ENCODE measurements around the gene GALC.

DNA sequence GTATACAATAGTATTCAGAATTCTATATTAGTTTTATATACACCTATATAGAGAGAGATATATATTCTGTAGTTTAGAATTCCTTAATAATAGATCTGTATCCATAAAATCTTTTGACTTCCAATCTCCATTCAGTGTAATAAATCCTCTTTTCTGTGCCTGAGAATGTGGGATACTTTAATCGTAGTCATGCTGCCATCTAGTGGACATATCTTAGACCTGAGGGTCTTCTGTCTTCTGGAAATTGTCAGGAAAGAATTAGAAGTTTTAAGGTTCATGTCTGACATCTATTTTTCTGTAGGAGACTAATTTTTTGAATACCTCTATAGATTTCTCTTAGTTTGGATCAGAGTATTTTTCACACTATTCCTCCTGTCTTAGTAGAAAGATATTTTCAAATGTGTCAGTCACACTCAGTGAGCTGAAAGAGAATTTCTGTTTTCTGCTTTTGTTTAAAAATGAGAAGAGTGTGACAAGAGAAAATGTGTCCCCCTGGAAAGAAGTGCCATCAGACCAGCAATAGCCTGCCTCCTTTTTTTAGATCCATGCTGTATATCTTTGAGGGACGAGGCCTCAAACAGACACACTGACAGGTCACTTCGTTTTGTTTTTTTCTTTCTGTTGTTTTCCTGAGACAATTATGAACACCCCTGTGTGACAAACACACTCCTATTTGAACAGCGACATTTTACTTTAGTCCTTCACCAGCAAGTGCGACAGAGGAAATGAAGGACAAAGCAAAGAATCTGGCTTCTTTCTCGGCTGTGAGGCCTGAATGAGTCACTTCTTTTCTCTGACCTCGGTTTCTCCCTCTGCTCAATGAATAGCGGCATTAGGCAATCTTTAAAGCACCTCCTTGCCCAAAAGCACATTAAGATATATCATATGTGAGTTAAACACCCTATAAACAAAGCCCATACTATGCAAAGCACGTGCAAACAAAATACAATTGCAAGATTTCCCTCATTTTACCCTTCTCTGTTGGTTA, 96.3 kb downstream of the GALC start:
- TF ChIP-seq, protein P1, sequence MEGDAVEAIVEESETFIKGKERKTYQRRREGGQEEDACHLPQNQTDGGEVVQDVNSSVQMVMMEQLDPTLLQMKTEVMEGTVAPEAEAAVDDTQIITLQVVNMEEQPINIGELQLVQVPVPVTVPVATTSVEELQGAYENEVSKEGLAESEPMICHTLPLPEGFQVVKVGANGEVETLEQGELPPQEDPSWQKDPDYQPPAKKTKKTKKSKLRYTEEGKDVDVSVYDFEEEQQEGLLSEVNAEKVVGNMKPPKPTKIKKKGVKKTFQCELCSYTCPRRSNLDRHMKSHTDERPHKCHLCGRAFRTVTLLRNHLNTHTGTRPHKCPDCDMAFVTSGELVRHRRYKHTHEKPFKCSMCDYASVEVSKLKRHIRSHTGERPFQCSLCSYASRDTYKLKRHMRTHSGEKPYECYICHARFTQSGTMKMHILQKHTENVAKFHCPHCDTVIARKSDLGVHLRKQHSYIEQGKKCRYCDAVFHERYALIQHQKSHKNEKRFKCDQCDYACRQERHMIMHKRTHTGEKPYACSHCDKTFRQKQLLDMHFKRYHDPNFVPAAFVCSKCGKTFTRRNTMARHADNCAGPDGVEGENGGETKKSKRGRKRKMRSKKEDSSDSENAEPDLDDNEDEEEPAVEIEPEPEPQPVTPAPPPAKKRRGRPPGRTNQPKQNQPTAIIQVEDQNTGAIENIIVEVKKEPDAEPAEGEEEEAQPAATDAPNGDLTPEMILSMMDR (optimal IDR thresholded peaks at IDR 0.05 in 1 of 3, IDR thresholded peaks at IDR 0.05 in 1 of 3, conservative IDR thresholded peaks at IDR 0.05 in 1 of 3; ENCODE audit: extremely low read depth in 1 of 3, insufficient read depth in 2 of 3, low read length in 3 of 3), result peak in 2 of 3 experiments; percentile 34 to 54
- no peak for TF ChIP-seq EZH2 (IDR thresholded peaks at IDR 0.05; ENCODE audit: low read length)
